Measurements from ENCODE around the gene ZBTB7C.

DNA sequence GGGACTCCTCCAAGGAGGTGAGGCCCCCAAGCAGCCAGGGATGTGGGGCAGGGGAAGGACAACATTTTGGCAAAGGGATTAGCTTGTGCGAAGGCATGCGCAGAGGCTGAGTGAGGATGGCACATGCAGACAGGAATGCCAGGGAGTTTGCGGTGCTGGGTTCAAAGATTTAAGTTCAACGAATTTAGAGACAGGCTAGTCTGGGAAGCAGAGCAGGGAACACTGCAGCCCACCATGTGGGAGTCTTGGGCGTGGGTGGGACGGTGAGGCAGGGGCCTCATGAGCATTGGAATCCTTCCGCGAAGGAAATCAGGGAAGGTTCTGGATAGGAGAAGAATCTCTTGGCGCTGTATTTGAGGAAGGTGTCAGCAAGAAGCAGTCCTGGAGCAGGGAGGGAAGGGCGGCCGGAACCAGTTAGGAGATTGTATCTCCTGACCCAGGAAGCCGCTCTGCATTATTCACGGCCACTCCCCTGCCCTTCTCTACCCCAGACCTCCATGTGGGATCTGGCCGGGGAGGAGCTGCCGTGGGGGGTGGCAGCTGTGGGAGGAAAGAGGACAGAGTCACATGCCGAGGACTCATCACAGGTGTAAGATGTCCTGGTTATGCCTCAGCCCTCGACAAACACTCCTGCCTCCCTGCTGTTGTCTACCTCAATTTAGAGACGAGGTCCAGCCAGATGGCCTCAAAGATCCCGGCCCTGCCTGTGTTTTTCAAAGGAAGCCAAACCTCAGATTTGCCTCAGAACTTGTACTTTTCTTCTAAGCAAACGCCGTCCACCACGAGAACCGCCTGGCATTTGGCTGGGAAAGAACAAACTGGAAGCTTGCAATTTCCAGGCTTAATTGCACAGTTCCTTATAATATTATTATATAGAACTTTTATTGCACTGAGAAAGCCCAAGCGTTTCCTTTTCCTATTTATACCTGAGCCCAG is 355.0 kb downstream of the ZBTB7C start:
- TF ChIP-seq, protein P1, sequence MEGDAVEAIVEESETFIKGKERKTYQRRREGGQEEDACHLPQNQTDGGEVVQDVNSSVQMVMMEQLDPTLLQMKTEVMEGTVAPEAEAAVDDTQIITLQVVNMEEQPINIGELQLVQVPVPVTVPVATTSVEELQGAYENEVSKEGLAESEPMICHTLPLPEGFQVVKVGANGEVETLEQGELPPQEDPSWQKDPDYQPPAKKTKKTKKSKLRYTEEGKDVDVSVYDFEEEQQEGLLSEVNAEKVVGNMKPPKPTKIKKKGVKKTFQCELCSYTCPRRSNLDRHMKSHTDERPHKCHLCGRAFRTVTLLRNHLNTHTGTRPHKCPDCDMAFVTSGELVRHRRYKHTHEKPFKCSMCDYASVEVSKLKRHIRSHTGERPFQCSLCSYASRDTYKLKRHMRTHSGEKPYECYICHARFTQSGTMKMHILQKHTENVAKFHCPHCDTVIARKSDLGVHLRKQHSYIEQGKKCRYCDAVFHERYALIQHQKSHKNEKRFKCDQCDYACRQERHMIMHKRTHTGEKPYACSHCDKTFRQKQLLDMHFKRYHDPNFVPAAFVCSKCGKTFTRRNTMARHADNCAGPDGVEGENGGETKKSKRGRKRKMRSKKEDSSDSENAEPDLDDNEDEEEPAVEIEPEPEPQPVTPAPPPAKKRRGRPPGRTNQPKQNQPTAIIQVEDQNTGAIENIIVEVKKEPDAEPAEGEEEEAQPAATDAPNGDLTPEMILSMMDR (optimal IDR thresholded peaks at IDR 0.05 in 1 of 3, IDR thresholded peaks at IDR 0.05 in 1 of 3, conservative IDR thresholded peaks at IDR 0.05 in 1 of 3; ENCODE audit: extremely low read depth in 1 of 3, insufficient read depth in 2 of 3, low read length in 3 of 3) = no peak
- TF ChIP-seq EZH2 (IDR thresholded peaks at IDR 0.05; ENCODE audit: low read length) = no peak
